ENCODE results near the gene RGMB.
A peak's percentile ranks its signal among the peaks of the same experiment; 100 is the strongest.

Gene RGMB

DNA sequence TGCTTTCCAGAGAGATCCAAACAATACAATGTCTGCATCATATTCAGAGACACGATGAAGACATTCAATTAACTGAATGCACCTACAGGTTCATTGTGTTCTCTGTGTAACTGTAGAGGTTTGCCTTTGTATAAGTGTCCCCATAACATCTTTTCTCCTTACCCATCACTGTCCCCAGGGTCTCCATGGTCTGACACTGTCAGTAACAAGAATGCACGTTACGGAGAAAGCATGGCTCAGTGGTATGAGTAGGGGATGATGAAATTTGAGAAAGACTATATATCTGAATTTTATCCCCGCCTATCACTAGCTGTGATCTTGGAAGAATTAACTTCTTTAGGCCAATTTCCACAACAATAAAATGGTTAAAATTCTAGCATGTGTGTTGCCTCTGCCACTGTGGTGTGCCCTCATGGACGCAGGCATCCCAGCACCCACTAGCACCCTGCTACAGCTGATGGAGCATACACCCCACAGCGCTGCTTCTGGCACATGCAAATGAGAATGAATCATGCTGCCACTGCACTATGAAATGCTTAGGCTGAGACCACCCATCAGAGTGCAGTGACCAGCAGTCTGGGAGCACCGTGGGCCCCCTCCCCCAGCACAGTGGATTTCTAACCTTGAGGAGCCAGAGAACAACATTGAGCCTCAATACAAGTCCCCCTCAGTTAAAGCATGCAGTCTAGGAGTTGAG lies 54.3 kb downstream of the RGMB start:
- Histone ChIP-seq H3K9ac (ENCODE audit: low read length) (no peak overlapping the region), H3F3A (ENCODE audit: insufficient read depth, low read length) (no peaks in the 10 kb centered on the region), H3K79me2 (ENCODE audit: low read length) (no peaks in the 10 kb centered on the region), H2AFZ (ENCODE audit: low read length) (no peak overlapping the region), H3K27me3 (replicated peaks; ENCODE audit: insufficient read depth, low read length) (no peaks in the 10 kb centered on the region), H3K36me3 (replicated peaks; ENCODE audit: insufficient read depth, low read length) (no peaks in the 10 kb centered on the region), H3K4me3 (ENCODE audit: low read length) (no peak overlapping the region), H4K20me1 (ENCODE audit: insufficient read depth, low read length) (no peaks in the 10 kb centered on the region), H3K27ac (ENCODE audit: low read length) (no peak overlapping the region), H3K9me2 (replicated peaks; ENCODE audit: insufficient read depth, low read length) (no peaks in the 10 kb centered on the region), H3K9me3 (replicated peaks; ENCODE audit: insufficient read depth, low read length) (no peaks in the 10 kb centered on the region), H3K4me1 (ENCODE audit: low read length) (no peaks in the 10 kb centered on the region), H3K4me2 (ENCODE audit: low read depth, low read length) (no peak overlapping the region)
- no peak for DNase-seq
- no peak for TF ChIP-seq EZH2phosphoT487 (IDR thresholded peaks at IDR 0.05; ENCODE audit: low read length)
- TF ChIP-seq, protein P1, sequence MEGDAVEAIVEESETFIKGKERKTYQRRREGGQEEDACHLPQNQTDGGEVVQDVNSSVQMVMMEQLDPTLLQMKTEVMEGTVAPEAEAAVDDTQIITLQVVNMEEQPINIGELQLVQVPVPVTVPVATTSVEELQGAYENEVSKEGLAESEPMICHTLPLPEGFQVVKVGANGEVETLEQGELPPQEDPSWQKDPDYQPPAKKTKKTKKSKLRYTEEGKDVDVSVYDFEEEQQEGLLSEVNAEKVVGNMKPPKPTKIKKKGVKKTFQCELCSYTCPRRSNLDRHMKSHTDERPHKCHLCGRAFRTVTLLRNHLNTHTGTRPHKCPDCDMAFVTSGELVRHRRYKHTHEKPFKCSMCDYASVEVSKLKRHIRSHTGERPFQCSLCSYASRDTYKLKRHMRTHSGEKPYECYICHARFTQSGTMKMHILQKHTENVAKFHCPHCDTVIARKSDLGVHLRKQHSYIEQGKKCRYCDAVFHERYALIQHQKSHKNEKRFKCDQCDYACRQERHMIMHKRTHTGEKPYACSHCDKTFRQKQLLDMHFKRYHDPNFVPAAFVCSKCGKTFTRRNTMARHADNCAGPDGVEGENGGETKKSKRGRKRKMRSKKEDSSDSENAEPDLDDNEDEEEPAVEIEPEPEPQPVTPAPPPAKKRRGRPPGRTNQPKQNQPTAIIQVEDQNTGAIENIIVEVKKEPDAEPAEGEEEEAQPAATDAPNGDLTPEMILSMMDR (IDR thresholded peaks at IDR 0.05; ENCODE audit: low read length), result no peak
- no peak for TF ChIP-seq EZH2 (optimal IDR thresholded peaks at IDR 0.05; ENCODE audit: low read depth, low read length)

DNA sequence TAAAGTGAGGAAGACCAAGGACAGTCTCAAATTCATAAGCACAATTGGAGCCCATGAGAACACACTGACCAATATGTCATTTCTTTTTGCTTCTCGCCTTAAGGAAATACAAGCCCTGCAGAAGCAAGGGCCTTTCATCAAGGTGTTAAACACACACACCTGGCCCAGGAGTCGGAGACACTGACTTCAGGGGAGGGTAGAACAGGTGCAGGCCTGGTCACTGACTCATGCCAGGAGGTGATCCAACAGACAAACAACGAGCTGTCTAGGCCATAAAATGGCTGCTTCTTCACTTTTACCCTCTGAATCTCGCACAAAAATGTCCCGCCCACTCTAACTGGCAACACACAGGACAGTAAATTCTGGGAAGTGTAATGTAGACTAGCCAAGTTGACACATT lies 62.7 kb downstream of the RGMB start:
- H3K9ac ChIP-seq (ENCODE audit: low read length), result no peak overlapping the region
- no peaks in the 10 kb centered on the region for H3K9me3 ChIP-seq (replicated peaks; ENCODE audit: insufficient read depth, low read length)
- no peaks in the 10 kb centered on the region for H3K9me2 ChIP-seq (replicated peaks; ENCODE audit: insufficient read depth, low read length)
- H3F3A ChIP-seq (ENCODE audit: insufficient read depth, low read length), result no peaks in the 10 kb centered on the region
- no peak overlapping the region for H2AFZ ChIP-seq (ENCODE audit: low read length)
- no peaks in the 10 kb centered on the region for H3K4me1 ChIP-seq (ENCODE audit: low read length)
- H3K27ac ChIP-seq (ENCODE audit: low read length), result no peak overlapping the region
- TF ChIP-seq, protein P1 (IDR thresholded peaks at IDR 0.05; ENCODE audit: low read length), result no peak
- TF ChIP-seq EZH2 (optimal IDR thresholded peaks at IDR 0.05; ENCODE audit: low read depth, low read length) (no peak), EZH2phosphoT487 (IDR thresholded peaks at IDR 0.05; ENCODE audit: low read length) (no peak)
- H3K4me3 ChIP-seq (ENCODE audit: low read length), result no peak overlapping the region
- no peak for DNase-seq
- no peak overlapping the region for H3K4me2 ChIP-seq (ENCODE audit: low read depth, low read length)
- H3K79me2 ChIP-seq (ENCODE audit: low read length), result no peaks in the 10 kb centered on the region
- H3K27me3 ChIP-seq (replicated peaks; ENCODE audit: insufficient read depth, low read length), result no peaks in the 10 kb centered on the region
- H3K36me3 ChIP-seq (replicated peaks; ENCODE audit: insufficient read depth, low read length), result no peaks in the 10 kb centered on the region
- no peaks in the 10 kb centered on the region for H4K20me1 ChIP-seq (ENCODE audit: insufficient read depth, low read length)

DNA sequence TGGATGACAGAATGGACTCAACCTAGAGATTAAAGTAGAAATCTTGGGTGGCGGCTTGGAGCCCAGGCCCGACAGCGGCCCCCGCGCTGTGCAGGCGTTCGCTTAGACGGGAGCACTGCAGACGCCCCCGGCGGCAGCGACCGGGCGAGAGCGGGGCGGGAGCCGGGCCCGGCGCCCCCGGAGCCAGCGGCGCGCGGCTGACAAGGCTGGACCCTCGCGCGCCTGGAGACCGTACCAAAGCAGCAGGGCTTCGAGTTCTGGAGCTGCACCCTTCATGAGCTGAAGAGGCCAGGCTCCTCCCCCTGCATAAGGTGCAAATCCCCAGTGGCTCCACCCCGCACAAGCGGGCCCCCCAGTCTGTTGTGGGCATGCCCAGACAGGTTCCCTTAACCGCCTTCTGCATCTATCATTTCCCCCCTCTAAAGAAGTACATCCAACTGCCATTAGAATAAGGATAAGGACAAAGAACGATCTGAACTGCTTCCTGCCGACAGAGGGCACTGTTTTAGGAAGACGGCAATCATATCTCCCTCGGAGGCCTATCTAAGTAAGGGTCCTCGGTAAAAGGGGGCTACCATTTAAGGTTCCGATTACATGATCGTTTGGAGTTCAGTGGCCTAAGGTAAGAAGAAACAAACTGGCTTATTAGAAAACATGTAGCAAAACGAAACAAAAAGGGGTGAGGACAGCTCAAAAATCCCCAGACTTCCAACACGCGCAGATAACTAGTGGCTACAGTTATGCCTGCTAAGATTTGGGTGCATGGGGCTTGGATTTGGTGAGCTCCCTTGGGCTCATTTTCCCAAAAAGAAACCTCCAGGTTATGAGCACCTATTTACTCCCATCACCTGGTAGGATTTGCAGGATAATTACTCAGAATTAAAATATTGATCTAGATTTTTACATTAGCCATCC lies 66.3 kb downstream of the RGMB start:
- no peak for DNase-seq
- no peak overlapping the region for H3K9ac ChIP-seq (ENCODE audit: low read length)
- no peaks in the 10 kb centered on the region for H3F3A ChIP-seq (ENCODE audit: insufficient read depth, low read length)
- H3K4me1 ChIP-seq (ENCODE audit: low read length), result no peaks in the 10 kb centered on the region
- no peak overlapping the region for H3K4me2 ChIP-seq (ENCODE audit: low read depth, low read length)
- no peak overlapping the region for H3K4me3 ChIP-seq (ENCODE audit: low read length)
- TF ChIP-seq, protein P1 (IDR thresholded peaks at IDR 0.05; ENCODE audit: low read length), result peak; percentile 36
- no peak for TF ChIP-seq EZH2phosphoT487 (IDR thresholded peaks at IDR 0.05; ENCODE audit: low read length)
- no peak overlapping the region for H2AFZ ChIP-seq (ENCODE audit: low read length)
- H4K20me1 ChIP-seq (ENCODE audit: insufficient read depth, low read length), result no peaks in the 10 kb centered on the region
- no peaks in the 10 kb centered on the region for H3K9me3 ChIP-seq (replicated peaks; ENCODE audit: insufficient read depth, low read length)
- H3K27ac ChIP-seq (ENCODE audit: low read length), result no peak overlapping the region
- H3K79me2 ChIP-seq (ENCODE audit: low read length), result no peaks in the 10 kb centered on the region
- H3K27me3 ChIP-seq (replicated peaks; ENCODE audit: insufficient read depth, low read length), result no peaks in the 10 kb centered on the region
- no peaks in the 10 kb centered on the region for H3K36me3 ChIP-seq (replicated peaks; ENCODE audit: insufficient read depth, low read length)
- H3K9me2 ChIP-seq (replicated peaks; ENCODE audit: insufficient read depth, low read length), result no peaks in the 10 kb centered on the region

Measured in MM.1S (cell line).